Uterus (tissue), 2 donors: ENCODE results near the gene EPHA6.

Experiments
- CTCF ChIP-seq, 4 experiments: fragments of 200-600 bp in 2 of 4; fragments of 450-650 bp in 2 of 4; sonication (generic) in 2 of 4; IDR thresholded peaks; one replicate each; pipeline ENCODE4 v1.5.1; 2016 to 2019; ENCODE audit warnings: antibody characterized with exemption in 4 of 4, mild to moderate bottlenecking in 2 of 4, moderate library complexity in 1 of 4
- POLR2A ChIP-seq, 2 donors: fragments of 450-650 bp; IDR thresholded peaks; one replicate each; pipeline ENCODE4 v1.6.1; 2016; ENCODE audit warnings: antibody characterized with exemption in 2 of 2, mild to moderate bottlenecking in 1 of 2, moderate library complexity in 1 of 2

GRCh38 chr3:96960661-96961330 is 146.4 kb downstream of the EPHA6 start:
- TF ChIP-seq POLR2A (IDR thresholded peaks at IDR 0.05) = no peak
- no peak for TF ChIP-seq CTCF (IDR thresholded peaks at IDR 0.05)
